EL (cell line): ENCODE measurements around the gene MYH6.
"Not testable (repeated sequence)": the region's sequence is repeated elsewhere in the genome, so short reads cannot be mapped to it uniquely, and the experiment has no call there.

Experiments used
- DNase-seq: peaks from one replicate; pipeline ENCODE4 v3.0.0-alpha.2; 2016

Gene MYH6

GRCh38 chr14:23407516-23408306 lies at the start of gene MYH6:
MYH6 (minus strand) TSS chr14:23408273; CDS start chr14:23407223, 1,050 bp downstream.
- DNase-seq, result no peak

DNA sequence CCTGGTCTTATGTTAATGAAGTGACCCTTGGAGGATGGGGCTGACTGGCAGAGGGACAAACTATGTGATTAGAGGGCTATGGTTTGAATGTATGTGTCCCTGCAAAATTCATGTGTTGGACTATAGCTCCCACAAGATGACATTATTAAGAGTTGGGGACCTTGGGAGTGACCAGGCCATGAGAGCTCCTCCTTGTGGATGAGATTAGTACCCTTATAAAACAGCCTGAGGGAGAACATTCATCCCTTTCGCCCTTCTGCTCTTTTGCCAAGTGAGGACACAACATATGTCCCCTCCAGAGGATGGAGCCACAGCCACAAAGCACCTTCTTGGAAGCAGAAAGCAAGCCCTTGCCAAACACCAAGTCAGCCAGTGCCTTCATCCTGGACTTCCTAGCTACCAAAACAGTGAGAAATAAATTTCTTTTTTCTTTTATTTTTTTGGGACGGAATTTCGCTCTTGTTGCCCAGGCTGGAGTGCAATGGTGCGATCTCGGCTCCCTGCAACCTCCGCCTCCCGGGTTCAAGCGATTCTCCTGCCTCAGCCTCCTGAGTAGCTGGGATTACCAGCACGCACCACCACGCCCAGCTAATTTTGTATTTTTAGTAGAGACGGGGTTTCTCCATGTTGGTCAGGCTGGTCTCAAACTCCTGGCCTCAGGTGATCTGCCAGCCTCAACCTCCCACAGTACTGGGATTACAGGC lies 49.0 kb upstream of the MYH6 start:
- DNase-seq, result not testable (repeated sequence)

DNA sequence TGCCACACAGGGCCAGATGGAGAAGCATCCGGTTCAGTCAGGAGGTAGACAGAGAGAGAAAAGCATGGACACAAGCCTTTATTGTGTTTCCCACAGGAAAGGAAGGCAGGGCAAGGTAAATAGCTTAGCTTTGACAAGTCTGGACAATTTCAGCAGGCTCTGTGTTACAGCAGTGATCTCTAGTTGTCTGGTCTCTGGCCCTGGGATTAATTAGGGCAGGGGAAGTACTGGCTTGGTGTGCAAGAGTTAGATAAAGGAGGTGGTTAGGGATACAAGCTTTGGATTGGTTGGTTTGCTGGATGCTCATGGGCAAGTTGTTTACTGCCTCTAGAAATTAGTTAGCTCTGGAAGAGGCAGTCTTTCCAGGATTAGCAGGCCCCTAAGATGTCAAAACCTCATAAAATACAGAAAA lies 46.4 kb upstream of the MYH6 start:
- DNase-seq, result no peak

DNA sequence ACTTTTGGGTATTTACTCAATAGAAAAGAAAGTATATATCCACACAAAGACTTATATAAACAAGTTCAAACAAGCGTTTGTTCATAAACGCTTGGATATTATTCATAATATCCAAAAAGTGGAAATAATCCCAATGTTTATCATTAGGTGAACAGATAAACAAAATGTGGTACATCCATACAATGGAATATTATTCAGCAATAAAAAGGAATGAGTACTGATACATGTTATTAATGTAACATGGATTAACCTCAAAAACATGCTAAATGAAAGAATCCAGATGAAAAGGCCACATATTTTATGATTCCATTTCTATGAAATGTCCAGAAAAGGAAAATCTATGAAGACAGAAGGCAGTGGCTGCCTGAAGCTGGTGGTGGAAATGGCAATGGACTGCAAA lies 44.2 kb upstream of the MYH6 start:
- no peak for DNase-seq

DNA sequence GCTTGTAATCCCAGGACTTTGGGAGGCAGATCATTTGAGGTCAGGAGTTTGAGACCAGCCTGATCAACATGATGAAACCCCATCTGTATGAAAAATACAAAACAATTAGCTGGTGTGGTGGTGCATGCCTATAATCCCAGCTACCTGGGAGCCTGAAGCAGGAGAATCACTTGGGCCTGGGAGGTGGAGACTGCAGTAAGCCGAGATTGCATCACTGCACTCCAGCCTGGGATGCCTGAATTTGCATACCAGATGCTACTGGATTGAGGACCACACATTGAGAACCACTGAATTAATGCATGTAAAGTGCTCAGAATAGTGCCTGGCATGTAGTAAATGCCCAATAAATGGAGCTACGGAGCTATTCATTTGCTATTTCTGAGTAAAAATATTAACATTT lies 42.3 kb upstream of the MYH6 start:
- DNase-seq, result no peak

GRCh38 chr14:23449314-23449713 lies 41.2 kb upstream of the MYH6 start:
- no peak for DNase-seq

DNA sequence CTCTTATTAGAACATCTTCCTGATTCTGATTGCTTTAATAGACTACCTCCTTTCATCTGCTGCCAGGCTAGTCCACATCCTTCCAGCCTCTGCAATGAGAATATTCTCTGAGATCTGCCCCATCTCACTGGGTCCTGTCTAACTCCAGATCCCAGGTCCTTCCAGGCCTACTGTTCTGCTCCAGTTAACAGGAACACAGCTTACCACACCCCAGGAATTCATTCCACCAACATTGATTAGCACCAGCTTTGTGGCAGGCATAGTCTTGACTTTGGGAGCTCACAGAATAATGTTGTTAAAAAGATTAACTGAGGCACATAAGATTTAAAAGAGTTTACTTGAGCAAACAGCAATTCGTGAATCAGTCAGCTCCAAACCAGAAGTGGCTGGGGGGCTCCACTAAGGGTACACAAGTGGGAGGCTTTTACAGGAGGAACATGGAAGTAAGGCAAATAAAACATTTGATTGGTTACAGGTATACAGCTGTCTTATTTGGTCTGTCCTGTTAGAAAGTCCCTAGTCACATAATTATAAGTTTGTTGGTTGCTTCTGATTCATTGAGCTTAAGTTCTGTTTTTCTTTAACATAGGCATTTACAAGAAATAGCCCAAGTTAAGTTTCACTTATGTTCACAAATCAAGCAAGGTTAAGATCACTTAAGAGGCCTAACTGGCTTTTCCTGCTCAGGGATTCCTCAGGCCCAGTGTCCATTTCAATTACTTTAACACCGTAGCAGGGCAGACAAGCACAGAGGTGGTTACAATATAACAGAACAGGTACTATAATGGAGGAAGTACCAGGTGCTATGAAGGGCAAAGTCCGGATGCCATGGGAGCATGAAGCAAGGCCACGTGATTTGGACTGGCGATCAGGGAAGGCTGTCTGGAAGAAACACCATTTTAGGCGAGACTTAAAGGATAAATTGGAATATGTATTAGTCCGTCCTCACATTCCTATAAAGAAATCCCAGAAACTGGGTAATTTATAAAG lies 39.6 kb upstream of the MYH6 start:
- no peak for DNase-seq

- DNase-seq, result no peak
Measured at GRCh38 chr14:23446291-23446851, 38.3 kb upstream of the MYH6 start.

DNA sequence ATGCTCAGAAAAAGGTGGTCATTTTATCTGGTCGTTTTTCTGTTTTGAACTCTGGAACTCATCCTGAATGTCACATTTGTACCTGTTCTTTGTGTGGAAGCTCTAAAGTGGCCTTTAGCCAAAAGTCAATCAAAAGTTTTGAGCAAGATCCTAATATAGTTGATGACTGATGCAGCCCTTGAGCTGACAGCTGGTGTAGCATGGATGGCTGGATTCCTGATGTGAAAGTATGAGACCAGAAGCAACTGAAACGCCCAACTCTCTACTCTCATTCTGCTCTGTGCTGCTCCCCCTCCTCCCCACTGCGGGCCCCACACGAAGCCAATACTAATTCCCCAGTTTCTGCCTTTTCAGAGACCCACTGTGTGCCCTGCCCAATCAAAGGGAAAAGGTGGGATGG lies 37.7 kb upstream of the MYH6 start:
- no peak for DNase-seq

GRCh38 chr14:23444314-23444713 lies 36.2 kb upstream of the MYH6 start:
- no peak for DNase-seq

- DNase-seq, result no peak
Measured at GRCh38 chr14:23443881-23444280, 35.8 kb upstream of the MYH6 start.

GRCh38 chr14:23443411-23443812 lies 35.3 kb upstream of the MYH6 start:
- DNase-seq, result no peak

GRCh38 chr14:23442721-23443356 lies 34.8 kb upstream of the MYH6 start:
- DNase-seq, result no peak

DNA sequence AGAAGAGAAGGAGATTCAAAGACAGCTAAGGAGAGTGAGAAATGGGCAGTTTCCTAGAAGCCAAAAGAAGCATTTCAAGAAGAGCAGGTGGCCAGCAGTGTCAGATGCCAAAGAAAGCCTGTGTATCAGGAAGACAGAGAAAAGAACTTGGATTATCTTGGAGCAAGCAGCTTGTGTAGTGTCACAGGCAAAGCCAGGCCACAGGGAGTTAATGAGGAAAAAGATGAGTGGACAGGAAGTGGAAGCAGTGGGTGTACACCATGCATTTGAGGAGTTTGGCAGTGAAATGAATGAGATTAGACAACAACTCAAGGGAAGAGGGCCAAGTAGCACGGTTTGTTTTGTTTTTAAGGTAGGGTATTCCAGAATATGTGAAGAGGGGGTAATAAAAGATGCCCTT lies 33.0 kb upstream of the MYH6 start:
- DNase-seq, result no peak

DNA sequence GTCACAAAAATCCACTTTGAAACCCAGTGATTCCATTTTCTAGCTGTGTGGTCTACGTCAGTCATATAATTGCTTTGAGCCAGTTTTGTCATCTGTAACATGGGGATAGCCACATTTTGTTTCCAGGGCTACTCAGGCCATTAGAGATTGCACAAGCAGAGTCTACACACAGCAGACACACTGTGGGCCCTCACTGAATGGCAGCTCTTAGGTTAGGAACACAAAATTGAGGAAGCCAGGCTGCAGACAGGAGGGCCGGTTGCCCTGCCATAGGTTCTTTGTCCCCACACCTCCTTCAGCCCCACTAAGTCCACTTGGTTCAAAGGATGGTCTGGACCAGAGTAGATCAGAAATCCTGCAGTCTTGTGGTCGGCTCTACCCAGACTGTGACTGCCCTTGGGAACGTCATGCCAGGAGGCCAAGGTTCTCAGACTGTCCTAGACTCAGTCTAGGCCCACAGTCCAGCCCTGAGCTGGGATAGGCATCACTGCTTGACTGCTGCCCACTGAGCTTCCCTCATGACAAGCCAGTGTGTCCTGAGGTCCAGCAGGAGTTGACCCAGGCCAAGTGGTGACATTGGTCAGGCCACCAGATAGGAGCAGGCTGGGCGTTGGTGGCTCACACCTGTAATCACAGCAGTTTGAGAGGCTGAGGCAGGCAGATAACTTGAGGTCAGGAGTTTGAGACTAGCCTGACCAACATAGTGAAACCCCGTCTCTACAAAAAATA lies 31.2 kb upstream of the MYH6 start:
- DNase-seq, result no peak

DNA sequence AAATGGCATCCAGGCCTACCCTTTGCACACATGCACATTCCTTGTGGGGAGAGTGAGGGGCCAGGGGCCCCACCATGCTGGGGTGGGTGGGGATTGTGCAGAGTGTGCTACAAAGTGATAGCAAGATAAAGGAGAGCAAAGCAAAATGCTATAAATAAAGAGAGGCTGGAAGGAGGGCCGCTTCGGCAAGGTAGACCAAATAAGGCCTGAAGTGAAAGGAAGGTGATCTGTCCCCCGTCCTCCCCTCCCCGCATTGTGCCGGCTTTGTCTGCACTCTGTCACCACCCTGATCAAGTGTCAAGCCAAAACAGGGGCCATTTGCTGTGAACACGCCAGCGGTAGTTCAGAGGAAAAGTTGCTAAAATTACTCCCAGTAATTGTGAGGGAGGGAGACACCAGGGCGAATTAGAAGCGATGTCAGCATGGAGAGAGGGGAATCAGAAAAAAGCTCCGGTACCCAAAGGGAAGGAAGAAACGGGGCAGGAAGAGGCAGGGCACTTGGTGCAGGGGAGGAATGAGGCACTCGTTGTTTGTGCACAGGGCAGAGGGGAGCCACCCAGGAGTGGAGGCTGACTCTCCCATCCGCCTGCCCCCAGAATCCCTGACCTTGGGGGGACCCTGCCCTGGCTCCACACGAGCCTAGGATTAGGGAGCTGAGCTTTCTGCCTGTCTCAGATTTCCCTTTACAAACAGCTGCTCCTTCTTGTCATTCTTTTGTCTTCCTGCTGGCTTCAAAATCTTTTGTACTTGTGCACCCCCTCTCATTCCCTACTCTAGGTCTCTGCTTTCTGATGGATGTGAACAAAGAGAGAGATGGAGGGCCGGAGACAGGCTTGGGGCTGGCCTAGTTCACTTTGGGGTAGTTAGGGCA lies 30.3 kb upstream of the MYH6 start:
- no peak for DNase-seq

GRCh38 chr14:23437133-23438100 lies 29.3 kb upstream of the MYH6 start:
- DNase-seq, result no peak

GRCh38 chr14:23436327-23437132 lies 28.5 kb upstream of the MYH6 start:
- no peak for DNase-seq
